Liver (tissue), 9 donors: Measurements from ENCODE around the gene EPN3. TPM values are rescaled to one million over a fixed set of nuclear protein-coding genes. Genes with fewer than 3 reads are reported as not detected.

Experiments
- DNase-seq: peaks from one replicate; pipeline ENCODE4 v3.0.0-alpha.2; 2017; ENCODE audit warnings: low spot score
- H3K27ac ChIP-seq, 2 donors: one replicate each; pipeline ENCODE4 v1.7.0; 2013; ENCODE audit warnings: inconsistent platforms in 2 of 2, low read length in 2 of 2, control low read depth in 1 of 2, low read depth in 1 of 2, mild to moderate bottlenecking in 1 of 2
- H3K27me3 ChIP-seq, 4 donors: one replicate each; pipeline versions ENCODE4 v1.6.1 to v1.7.0; 2013; ENCODE audit warnings: low read length in 3 of 4, inconsistent platforms in 1 of 4, mild to moderate bottlenecking in 1 of 4, moderate library complexity in 1 of 4; ENCODE audit not compliant: control insufficient read depth in 4 of 4, insufficient read depth in 4 of 4
- H3K36me3 ChIP-seq, 4 donors: one replicate each; pipeline versions ENCODE4 v1.6.1 to v1.7.0; 2013; ENCODE audit warnings: low read length in 3 of 4, mild to moderate bottlenecking in 3 of 4, low read depth in 1 of 4, moderate library complexity in 1 of 4; ENCODE audit not compliant: control insufficient read depth in 4 of 4, insufficient read depth in 3 of 4
- H3K4me1 ChIP-seq, 4 donors: one replicate each; pipeline versions ENCODE4 v1.6.1 to v1.7.0; 2013; ENCODE audit warnings: low read length in 3 of 4, mild to moderate bottlenecking in 3 of 4, moderate library complexity in 1 of 4; ENCODE audit not compliant: control insufficient read depth in 4 of 4, insufficient read depth in 4 of 4
- H3K4me3 ChIP-seq, 3 donors: one replicate each; pipeline versions ENCODE4 v1.6.1 to v1.7.0; 2013; ENCODE audit warnings: low read length in 3 of 3, control low read depth in 1 of 3, low read depth in 1 of 3, mild to moderate bottlenecking in 1 of 3
- H3K9ac ChIP-seq, 2 donors: one replicate each; pipeline ENCODE4 v1.7.0; 2013; ENCODE audit warnings: low read length in 2 of 2, mild to moderate bottlenecking in 2 of 2, moderate library complexity in 2 of 2, control low read depth in 1 of 2, low read depth in 1 of 2
- H3K9me3 ChIP-seq, 4 donors: one replicate each; pipeline versions ENCODE4 v1.6.1 to v1.7.0; 2013; ENCODE audit warnings: low read length in 3 of 4; ENCODE audit not compliant: control insufficient read depth in 4 of 4
- EGR1 ChIP-seq, 2 donors: IDR thresholded peaks; 2 replicates each; pipeline ENCODE4 v1.6.1; 2016 to 2018; ENCODE audit warnings: antibody characterized with exemption in 2 of 2, low read depth in 2 of 2
- FOXA2 ChIP-seq: IDR thresholded peaks from 2 replicates; pipeline ENCODE4 v1.6.1; 2016; ENCODE audit warnings: antibody characterized with exemption
- GABPA ChIP-seq, 2 donors: IDR thresholded peaks in 1 of 2; conservative IDR thresholded peaks in 1 of 2; 2 replicates each; pipeline ENCODE4 v1.6.1; 2016; ENCODE audit warnings: antibody characterized with exemption in 2 of 2, mild to moderate bottlenecking in 1 of 2, moderate library complexity in 1 of 2
- HNF4G ChIP-seq: IDR thresholded peaks from 2 replicates; pipeline ENCODE4 v1.6.1; 2016; ENCODE audit warnings: antibody characterized with exemption
- NR2F2 ChIP-seq: IDR thresholded peaks from 2 replicates; pipeline ENCODE4 v1.6.1; 2016; ENCODE audit warnings: antibody characterized with exemption
- RAD21 ChIP-seq, 2 donors: IDR thresholded peaks; 2 replicates each; pipeline ENCODE4 v1.6.1; 2016; ENCODE audit warnings: antibody characterized with exemption in 2 of 2, mild to moderate bottlenecking in 2 of 2
- RXRA ChIP-seq, 2 donors: IDR thresholded peaks; 2 replicates each; pipeline ENCODE4 v1.6.1; 2017 to 2018; ENCODE audit warnings: antibody characterized with exemption in 2 of 2, mild to moderate bottlenecking in 1 of 2
- SP1 ChIP-seq: IDR thresholded peaks from 2 replicates; pipeline ENCODE4 v1.6.1; 2018; ENCODE audit warnings: antibody characterized with exemption, mild to moderate bottlenecking
- TAF1 ChIP-seq: conservative IDR thresholded peaks from 2 replicates; pipeline ENCODE4 v1.6.1; 2016; ENCODE audit warnings: antibody characterized with exemption, mild to moderate bottlenecking
- YY1 ChIP-seq: IDR thresholded peaks from 2 replicates; pipeline ENCODE4 v1.6.1; 2016; ENCODE audit warnings: antibody characterized with exemption, mild to moderate bottlenecking
- WGBS: extraction: QIAGEN DNeasy Blood & Tissue Kit; methylation state at CpG from one replicate; pipeline ENCODE4 v1.1.7; 2013; 5-methylcytosine and 5-hydroxymethylcytosine counted together
- polyA plus RNA-seq, 2 donors: library from polyadenylated mRNA; stranded (reverse) in 1 of 2; unstranded in 1 of 2; fragments of 200-250 nt in 1 of 2; fragments of >200 nt in 1 of 2; fragmentation: Nextera tagmentation in 1 of 2; extraction: Ambion mirVana in 1 of 2; gene quantifications; one replicate each; pipeline versions ENCODE4 v1.2.1 to v1.2.3, GENCODE V29; 2013 to 2015
- total RNA-seq, 2 donors: library from RNA; depleted of rRNA; stranded (reverse); fragments of >200 nt; gene quantifications; one replicate each; pipeline ENCODE4 v1.2.3, GENCODE V29; 2014
- TF ChIP-seq, protein P1 (sequence below): IDR thresholded peaks from 2 replicates; pipeline ENCODE4 v1.6.1; 2016; ENCODE audit warnings: antibody characterized with exemption
- TF ChIP-seq, protein P2 (sequence below): fragments of 150-350 bp; IDR thresholded peaks from 2 replicates; pipeline ENCODE4 v1.5.1; 2017; ENCODE audit warnings: improper control_type of control experiment, low read depth, low read length; ENCODE audit not compliant: missing input control
- TF ChIP-seq, protein P3 (sequence below): IDR thresholded peaks from 2 replicates; pipeline ENCODE4 v1.6.1; 2016; ENCODE audit warnings: antibody characterized with exemption
- TF ChIP-seq, protein P4 (sequence below): IDR thresholded peaks from 2 replicates; pipeline ENCODE4 v1.6.1; 2016; ENCODE audit warnings: antibody characterized with exemption
- donor health status: healthy.
- donor health status: healthy.
- donor health status: healthy.
- donor health status: healthy.
- donor health status: healthy.

The EPN3 gene
- total and polyA plus RNA-seq, 4 donors, result 0.06 to 0.51 (median 0.33) TPM; not detected in 1

DNA sequence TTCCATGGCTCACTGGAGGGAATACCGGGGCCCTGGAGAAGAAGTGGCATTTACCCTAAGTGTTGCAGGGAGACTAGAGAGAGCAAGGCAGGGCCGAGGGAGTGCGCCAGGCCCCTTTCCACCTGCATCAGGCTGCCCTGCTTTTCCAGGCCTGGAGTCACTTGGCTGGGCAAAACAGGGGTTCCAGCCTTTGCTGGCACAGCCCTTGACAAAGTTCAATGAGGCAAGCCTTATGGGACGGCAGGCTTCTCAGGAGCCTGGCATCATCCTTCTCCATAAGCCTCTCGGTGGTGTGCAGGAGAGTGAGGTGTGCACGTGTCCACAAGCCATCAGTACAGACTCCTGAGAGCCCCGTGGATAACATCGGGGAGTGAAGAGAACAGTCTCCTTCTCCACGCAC, 55.0 kb downstream of the EPN3 start:
- Histone ChIP-seq H3K27ac (no peak overlapping the region), H3K9ac (no peak overlapping the region), H3K36me3 (no peaks in the 10 kb centered on the region), H3K4me3 (no peak overlapping the region), H3K27me3 (no peaks in the 10 kb centered on the region), H3K9me3 (no peaks in the 10 kb centered on the region), H3K4me1 (peaks cover 0 to 10% (median 7%) of the 10 kb centered on the region in 4 donors)
- TF ChIP-seq, protein P1, sequence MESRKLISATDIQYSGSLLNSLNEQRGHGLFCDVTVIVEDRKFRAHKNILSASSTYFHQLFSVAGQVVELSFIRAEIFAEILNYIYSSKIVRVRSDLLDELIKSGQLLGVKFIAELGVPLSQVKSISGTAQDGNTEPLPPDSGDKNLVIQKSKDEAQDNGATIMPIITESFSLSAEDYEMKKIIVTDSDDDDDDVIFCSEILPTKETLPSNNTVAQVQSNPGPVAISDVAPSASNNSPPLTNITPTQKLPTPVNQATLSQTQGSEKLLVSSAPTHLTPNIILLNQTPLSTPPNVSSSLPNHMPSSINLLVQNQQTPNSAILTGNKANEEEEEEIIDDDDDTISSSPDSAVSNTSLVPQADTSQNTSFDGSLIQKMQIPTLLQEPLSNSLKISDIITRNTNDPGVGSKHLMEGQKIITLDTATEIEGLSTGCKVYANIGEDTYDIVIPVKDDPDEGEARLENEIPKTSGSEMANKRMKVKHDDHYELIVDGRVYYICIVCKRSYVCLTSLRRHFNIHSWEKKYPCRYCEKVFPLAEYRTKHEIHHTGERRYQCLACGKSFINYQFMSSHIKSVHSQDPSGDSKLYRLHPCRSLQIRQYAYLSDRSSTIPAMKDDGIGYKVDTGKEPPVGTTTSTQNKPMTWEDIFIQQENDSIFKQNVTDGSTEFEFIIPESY, result no peak
- TF ChIP-seq, protein P2, sequence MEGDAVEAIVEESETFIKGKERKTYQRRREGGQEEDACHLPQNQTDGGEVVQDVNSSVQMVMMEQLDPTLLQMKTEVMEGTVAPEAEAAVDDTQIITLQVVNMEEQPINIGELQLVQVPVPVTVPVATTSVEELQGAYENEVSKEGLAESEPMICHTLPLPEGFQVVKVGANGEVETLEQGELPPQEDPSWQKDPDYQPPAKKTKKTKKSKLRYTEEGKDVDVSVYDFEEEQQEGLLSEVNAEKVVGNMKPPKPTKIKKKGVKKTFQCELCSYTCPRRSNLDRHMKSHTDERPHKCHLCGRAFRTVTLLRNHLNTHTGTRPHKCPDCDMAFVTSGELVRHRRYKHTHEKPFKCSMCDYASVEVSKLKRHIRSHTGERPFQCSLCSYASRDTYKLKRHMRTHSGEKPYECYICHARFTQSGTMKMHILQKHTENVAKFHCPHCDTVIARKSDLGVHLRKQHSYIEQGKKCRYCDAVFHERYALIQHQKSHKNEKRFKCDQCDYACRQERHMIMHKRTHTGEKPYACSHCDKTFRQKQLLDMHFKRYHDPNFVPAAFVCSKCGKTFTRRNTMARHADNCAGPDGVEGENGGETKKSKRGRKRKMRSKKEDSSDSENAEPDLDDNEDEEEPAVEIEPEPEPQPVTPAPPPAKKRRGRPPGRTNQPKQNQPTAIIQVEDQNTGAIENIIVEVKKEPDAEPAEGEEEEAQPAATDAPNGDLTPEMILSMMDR, result no peak
- no peak for TF ChIP-seq GABPA (IDR thresholded peaks at IDR 0.05 in 1 of 2, conservative IDR thresholded peaks at IDR 0.05 in 1 of 2)
- no peak for TF ChIP-seq RXRA (IDR thresholded peaks at IDR 0.05)
- TF ChIP-seq, protein P3, sequence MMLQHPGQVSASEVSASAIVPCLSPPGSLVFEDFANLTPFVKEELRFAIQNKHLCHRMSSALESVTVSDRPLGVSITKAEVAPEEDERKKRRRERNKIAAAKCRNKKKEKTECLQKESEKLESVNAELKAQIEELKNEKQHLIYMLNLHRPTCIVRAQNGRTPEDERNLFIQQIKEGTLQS, result no peak
- TF ChIP-seq NR2F2, result no peak
- WGBS, result 93% methylated on average over 9 of the region's 9 CpGs
- no peak for DNase-seq

DNA sequence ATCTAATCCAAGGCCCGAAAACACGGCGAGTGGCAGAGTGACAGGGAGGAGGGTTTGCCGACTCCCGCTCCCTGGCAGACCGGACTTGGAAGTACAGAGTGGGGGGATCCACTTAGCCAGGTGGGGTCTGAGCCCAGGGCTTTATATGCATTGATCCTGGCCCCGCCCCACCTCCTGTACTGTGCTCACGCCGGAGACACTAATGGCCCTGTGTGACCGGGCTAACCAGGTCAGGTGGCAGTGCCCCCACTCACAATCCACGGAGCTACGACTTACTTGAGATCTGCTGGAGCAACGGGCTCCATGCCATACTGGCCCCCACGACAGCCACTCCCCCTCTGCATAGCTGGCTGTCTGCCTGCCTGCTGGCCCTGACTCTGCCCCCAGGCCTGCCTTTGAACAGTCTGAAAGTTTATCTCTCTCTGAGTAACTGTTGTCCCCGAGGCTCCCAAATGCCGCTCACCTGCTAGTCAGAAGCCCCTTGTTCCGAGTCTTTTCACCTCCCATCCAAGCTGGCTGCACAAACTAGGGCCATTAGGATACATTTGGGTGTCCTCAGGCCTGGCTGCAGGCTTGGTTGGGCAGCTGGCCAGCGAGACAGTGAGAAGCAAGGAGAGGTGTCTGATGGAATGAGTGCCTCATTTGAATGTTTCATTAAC, 56.0 kb downstream of the EPN3 start:
- Histone ChIP-seq H3K27ac (no peak overlapping the region), H3K9me3 (no peaks in the 10 kb centered on the region), H3K36me3 (no peaks in the 10 kb centered on the region), H3K4me1 (peaks cover 0 to 10% (median 7%) of the 10 kb centered on the region in 4 donors), H3K9ac (no peak overlapping the region), H3K27me3 (no peaks in the 10 kb centered on the region), H3K4me3 (no peak overlapping the region)
- TF ChIP-seq NR2F2, result no peak
- no peak for TF ChIP-seq YY1
- TF ChIP-seq SP1, result no peak
- TF ChIP-seq EGR1 (IDR thresholded peaks at IDR 0.05; ENCODE audit: low read depth in 2 of 2), result no peak
- TF ChIP-seq, protein P2, result no peak
- TF ChIP-seq, protein P4, sequence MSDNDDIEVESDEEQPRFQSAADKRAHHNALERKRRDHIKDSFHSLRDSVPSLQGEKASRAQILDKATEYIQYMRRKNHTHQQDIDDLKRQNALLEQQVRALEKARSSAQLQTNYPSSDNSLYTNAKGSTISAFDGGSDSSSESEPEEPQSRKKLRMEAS, result no peak
- TF ChIP-seq HNF4G, result no peak
- TF ChIP-seq RAD21 (IDR thresholded peaks at IDR 0.05), result no peak
- TF ChIP-seq FOXA2, result no peak
- no peak for TF ChIP-seq RXRA (IDR thresholded peaks at IDR 0.05)
- TF ChIP-seq TAF1, result no peak
- 82% methylated on average over 18 of the region's 18 CpGs for WGBS
- DNase-seq, result no peak
